Activated CD8-positive, alpha-beta memory T cell treated with anti-CD3 and anti-CD28 coated beads, Interleukin-2, amount 10 ng/mL, durations not matched to agents 7 days and 5 days (primary cell): Measurements from ENCODE around the gene WDR11. TPM values are rescaled to one million over a fixed set of nuclear protein-coding genes. Genes with fewer than 3 reads are reported as not detected.
A peak's percentile ranks its signal among the peaks of the same experiment; 100 is the strongest.

ENCODE experiments used
- ATAC-seq: fragments of 150-1000 bp; cut with Tn5 transposase; one replicate; pipeline ENCODE4 v1.10.0; 2021; ENCODE audit warnings: moderate library complexity
- CTCF ChIA-PET: fragments of 350-600 bp; sonication (Branson Sonifier 250); formaldehyde crosslinking; loops from one replicate; lab custom pipeline; 2021; ENCODE audit warnings: antibody characterized with exemption; lab: Charles Lee
- DNase-seq: peaks from one replicate; pipeline ENCODE4 v3.0.0-alpha.2; 2020
- H3K27ac Mint-ChIP-seq: one replicate; pipeline ENCODE4 v1.8.0; 2021; ENCODE audit warnings: mild to moderate bottlenecking, mixed read lengths
- H3K27me3 Mint-ChIP-seq: one replicate; pipeline ENCODE4 v1.8.0; 2021; ENCODE audit warnings: mixed read lengths
- H3K36me3 Mint-ChIP-seq: one replicate; pipeline ENCODE4 v1.8.0; 2021; ENCODE audit warnings: mild to moderate bottlenecking, mixed read lengths
- H3K4me1 Mint-ChIP-seq: one replicate; pipeline ENCODE4 v1.8.0; 2021; ENCODE audit warnings: mixed read lengths
- H3K4me3 Mint-ChIP-seq: one replicate; pipeline ENCODE4 v1.8.0; 2021; ENCODE audit warnings: mild to moderate bottlenecking, moderate library complexity, mixed read lengths
- H3K9me3 Mint-ChIP-seq: one replicate; pipeline ENCODE4 v1.8.0; 2022; ENCODE audit warnings: low read depth, mixed read lengths
- total RNA-seq, 2 experiments: library from RNA; stranded (reverse); gene quantifications; one replicate each; pipeline ENCODE4 v1.2.3, GENCODE V29; 2021

WDR11 gene
- total RNA-seq, 2 experiments from 2014 or later, result 35.8 to 44.1 TPM

- no peak for ATAC-seq
- Mint-ChIP-seq H3K27ac (no peak overlapping the region), H3K27me3 (no peaks in the 10 kb centered on the region), H3K36me3 (no peaks in the 10 kb centered on the region), H3K4me1 (peaks cover 9% of the 10 kb centered on the region), H3K9me3 (no peaks in the 10 kb centered on the region), H3K4me3 (no peak overlapping the region)
- CTCF ChIA-PET, result no interaction called here
- no peak for DNase-seq
Measured at GRCh38 chr10:120941501-120941900, 90.3 kb downstream of the WDR11 start.

DNA sequence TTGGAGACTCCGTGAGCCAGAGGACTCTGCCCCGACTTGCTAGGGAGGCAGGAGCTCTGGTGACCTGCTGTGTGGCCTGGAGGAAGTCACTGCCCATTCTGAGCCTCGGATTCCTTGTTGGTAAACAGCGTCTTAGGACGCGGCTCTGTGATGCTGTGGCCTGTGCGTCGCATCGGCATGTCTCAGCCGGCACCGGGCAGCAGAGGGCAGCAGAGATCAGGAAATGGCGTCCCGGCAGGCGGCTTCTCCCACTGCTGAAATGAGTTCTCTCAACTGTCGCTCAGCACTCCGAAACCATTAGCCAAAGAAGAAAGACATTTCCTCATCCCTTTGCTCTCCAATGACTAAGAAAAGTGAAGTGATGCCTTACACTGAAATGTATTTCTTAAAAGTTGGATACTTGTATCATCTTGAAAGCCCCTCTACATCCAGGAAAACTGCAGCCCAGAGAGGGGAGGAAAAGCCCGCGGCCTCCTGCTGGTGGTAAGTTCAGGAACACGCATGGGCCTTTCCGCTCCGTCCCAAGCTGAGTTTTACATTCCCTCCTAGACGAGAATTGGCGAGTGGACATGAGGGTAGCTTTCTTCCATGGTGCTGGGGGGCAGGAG lies 91.7 kb downstream of the WDR11 start:
- no peaks in the 10 kb centered on the region for H3K27me3 Mint-ChIP-seq
- DNase-seq (peak; percentile 82), ATAC-seq (peak; percentile 95)
- H3K9me3 Mint-ChIP-seq, result no peaks in the 10 kb centered on the region
- H3K36me3 Mint-ChIP-seq, result no peaks in the 10 kb centered on the region
- CTCF ChIA-PET, result interaction anchor here (0.6 kb wide), 1 partner anchor 1225 kb away, joined by 3 read pairs; no protein-coding TSS in a partner anchor
- no peak overlapping the region for H3K27ac Mint-ChIP-seq
- H3K4me1 Mint-ChIP-seq, result peaks cover 9% of the 10 kb centered on the region
- H3K4me3 Mint-ChIP-seq, result no peak overlapping the region

- DNase-seq (no peak), ATAC-seq (no peak)
- Mint-ChIP-seq H3K27ac (no peak overlapping the region), H3K27me3 (peaks cover 2% of the 10 kb centered on the region), H3K9me3 (no peaks in the 10 kb centered on the region), H3K4me1 (peaks cover 9% of the 10 kb centered on the region), H3K4me3 (no peak overlapping the region), H3K36me3 (no peaks in the 10 kb centered on the region)
- CTCF ChIA-PET, result no interaction called here
Measured at GRCh38 chr10:120943542-120943941, 92.4 kb downstream of the WDR11 start.

DNA sequence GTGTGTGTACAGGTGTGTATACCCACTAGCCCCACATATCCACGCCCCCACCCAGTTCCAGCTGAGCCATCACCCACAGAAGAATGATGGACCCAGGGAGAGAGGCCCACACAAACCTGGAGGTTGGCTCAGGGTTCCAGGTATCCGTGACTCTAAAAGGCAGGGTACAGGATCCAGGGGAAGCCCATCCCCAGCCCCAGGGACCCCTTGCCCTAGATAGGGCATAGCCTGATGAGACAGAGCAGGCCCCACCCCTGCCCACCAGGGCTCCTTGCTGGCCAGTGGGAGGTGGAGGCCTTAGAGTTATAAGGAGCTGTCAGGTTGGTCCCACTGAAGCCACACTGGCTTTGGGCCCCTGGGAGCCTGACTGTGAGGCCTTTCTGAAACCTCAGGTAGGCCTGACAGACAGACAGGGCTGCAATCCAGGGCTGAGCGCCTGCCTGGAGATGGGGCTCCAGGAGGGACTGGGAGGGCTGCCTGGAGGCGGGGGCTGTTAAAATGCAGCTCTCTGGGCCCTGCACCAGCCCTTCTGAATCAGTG lies 93.5 kb downstream of the WDR11 start:
- Mint-ChIP-seq H3K9me3 (no peaks in the 10 kb centered on the region), H3K4me3 (no peak overlapping the region), H3K27ac (no peak overlapping the region), H3K27me3 (peaks cover 9% of the 10 kb centered on the region), H3K36me3 (no peaks in the 10 kb centered on the region), H3K4me1 (peaks cover 10% of the 10 kb centered on the region)
- CTCF ChIA-PET, result interaction anchor here (1.2 kb wide), 1 partner anchor 64 kb away, joined by 3 read pairs; no protein-coding TSS in a partner anchor
- DNase-seq, result no peak
- ATAC-seq, result no peak

DNA sequence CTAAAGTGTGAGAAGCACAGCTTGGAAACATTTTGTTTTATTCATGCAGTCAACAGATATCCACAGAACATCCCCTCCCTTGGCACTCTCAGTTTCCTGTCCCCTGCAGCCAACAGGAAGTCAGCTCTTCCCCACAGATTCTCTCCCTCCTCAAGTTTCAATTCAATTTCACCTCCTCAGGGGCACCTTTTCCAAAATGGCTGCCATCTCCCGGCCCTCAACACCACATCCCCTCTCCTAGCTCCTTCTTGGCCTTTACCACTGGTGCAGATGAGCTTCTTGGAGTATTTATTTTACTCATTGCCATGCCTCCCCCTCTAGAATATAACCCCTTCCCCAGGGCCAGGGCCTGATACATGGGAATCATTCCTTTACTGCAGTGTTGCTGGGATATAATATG lies 94.0 kb downstream of the WDR11 start:
- no peaks in the 10 kb centered on the region for H3K9me3 Mint-ChIP-seq
- H3K36me3 Mint-ChIP-seq, result no peaks in the 10 kb centered on the region
- DNase-seq, result no peak
- peaks cover 10% of the 10 kb centered on the region for H3K4me1 Mint-ChIP-seq
- no peak overlapping the region for H3K27ac Mint-ChIP-seq
- H3K4me3 Mint-ChIP-seq, result no peak overlapping the region
- CTCF ChIA-PET, result interaction anchor here (1.2 kb wide), 1 partner anchor 64 kb away, joined by 3 read pairs; no protein-coding TSS in a partner anchor
- H3K27me3 Mint-ChIP-seq, result peaks cover 14% of the 10 kb centered on the region
- no peak for ATAC-seq

DNA sequence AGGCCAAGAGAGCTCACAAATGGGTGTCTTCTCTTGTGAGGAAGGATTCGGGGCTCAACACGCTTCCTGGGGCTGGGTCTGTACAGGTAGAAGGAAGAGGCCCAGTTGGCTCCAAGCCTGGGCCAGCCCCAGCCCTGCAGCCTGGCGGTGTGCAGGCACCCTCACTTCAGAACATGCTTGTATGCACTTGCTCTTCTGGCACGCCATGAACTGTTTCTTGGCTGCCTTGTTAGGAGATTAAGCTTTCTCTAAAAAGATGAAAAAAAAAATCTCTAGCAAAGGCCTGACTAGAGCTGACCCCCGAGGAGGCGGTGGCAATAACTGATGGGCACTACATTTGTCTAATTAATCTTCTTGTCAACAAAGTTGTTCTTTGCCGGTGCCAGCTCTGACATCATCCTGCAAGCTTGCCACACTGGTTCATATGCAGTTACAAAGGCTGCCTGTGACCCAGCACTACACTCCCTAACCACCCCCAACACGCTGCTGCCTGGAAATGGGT lies 94.7 kb downstream of the WDR11 start:
- peaks cover 10% of the 10 kb centered on the region for H3K4me1 Mint-ChIP-seq
- H3K9me3 Mint-ChIP-seq, result no peaks in the 10 kb centered on the region
- peaks cover 21% of the 10 kb centered on the region for H3K27me3 Mint-ChIP-seq
- CTCF ChIA-PET, result no interaction called here
- no peak overlapping the region for H3K4me3 Mint-ChIP-seq
- ATAC-seq (no peak), DNase-seq (no peak)
- no peak overlapping the region for H3K27ac Mint-ChIP-seq
- no peaks in the 10 kb centered on the region for H3K36me3 Mint-ChIP-seq

DNA sequence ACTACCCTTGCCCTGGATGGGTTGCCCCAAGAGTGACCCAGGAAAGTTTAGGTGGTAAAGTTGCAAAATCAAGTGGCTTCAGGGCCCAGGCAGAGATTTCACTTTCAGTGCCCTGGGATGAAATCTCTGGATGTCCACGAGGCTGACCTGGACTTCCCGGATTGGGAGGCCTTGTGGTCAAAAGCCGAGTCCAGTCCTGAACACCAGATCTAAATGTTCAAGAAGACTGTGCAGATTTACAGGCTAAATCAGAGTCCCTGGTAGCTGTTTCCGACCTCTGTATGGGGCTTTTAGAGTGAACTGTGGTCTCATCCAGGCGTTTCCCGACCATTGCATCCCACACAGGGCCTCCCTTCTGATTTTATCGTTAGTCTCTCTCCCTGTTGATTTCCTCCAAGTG lies 95.3 kb downstream of the WDR11 start:
- Mint-ChIP-seq H3K27me3 (peaks cover 27% of the 10 kb centered on the region), H3K4me1 (peaks cover 10% of the 10 kb centered on the region), H3K9me3 (no peaks in the 10 kb centered on the region), H3K4me3 (no peak overlapping the region), H3K36me3 (no peaks in the 10 kb centered on the region), H3K27ac (no peak overlapping the region)
- CTCF ChIA-PET, result no interaction called here
- ATAC-seq (no peak), DNase-seq (no peak)

DNA sequence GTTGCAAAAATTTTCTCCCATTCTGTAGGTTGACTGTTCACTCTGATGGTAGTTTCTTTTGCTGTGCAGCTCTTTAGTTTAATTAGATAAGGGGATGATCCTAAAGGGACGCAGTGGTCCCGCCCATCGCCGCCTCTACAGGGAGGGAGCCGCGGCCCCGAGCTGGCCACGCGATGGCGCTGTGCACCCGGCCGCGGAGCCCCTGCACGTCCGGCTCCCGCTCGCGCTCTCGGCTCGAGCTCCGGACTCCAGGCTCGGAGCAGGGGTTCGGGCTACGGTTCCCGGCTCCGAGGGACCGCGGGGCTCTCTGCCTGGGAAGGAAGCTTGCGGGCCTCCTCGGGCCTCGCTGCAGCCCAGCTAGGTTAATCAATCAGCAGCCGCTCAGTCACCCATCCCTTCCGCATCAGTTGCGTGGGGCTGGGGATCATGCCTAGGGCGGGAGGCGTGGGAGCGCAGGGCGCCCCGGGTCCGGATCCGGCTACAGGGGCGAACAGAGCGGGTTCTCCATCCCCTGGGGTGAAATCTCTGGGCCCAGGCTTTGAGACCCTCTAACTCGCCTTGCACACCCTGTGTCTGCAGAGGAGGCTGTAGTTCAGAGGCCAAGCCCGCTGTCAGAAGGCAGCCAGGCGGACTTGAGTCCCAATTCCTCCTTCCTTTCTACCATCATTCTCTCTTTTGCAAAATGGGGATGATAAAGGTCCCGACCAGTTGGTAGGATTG lies 97.9 kb downstream of the WDR11 start:
- H3K36me3 Mint-ChIP-seq, result no peaks in the 10 kb centered on the region
- H3K4me1 Mint-ChIP-seq, result peaks cover 5% of the 10 kb centered on the region
- no peak overlapping the region for H3K4me3 Mint-ChIP-seq
- H3K27me3 Mint-ChIP-seq, result peaks cover 35% of the 10 kb centered on the region
- H3K9me3 Mint-ChIP-seq, result no peaks in the 10 kb centered on the region
- peak; percentile 96 for ATAC-seq
- H3K27ac Mint-ChIP-seq, result no peak overlapping the region
- CTCF ChIA-PET, result interaction anchor here (0.8 to 1.4 kb wide), 17 partner anchors 9 to 956 kb away, joined by 3 to 9 read pairs (median 3); partner anchors contain the start of gene FGFR2
- peak; percentile 67 for DNase-seq

DNA sequence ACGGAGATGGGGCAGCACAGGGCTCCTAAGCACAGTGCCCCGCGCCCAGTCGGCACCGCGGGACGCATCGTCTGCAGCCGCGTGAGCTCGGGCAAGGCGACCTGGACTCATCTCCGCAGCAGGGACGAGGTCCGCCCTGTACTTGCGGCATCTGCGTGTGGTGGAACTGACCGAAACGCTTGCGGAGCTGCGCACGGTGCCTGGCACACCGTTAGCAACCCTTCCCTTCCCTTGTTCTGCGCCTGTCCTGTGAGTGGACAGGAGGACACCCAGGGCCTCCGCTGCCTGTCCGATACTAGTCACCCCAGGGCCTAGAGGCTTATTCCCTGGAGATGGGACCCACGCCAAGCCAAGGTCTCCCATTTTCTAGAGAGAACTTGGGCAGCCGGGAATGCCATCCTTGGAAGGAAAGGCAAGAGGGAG lies 98.5 kb downstream of the WDR11 start:
- Mint-ChIP-seq H3K4me1 (peaks cover 5% of the 10 kb centered on the region), H3K27ac (no peak overlapping the region), H3K4me3 (no peak overlapping the region), H3K27me3 (peaks cover 35% of the 10 kb centered on the region), H3K36me3 (no peaks in the 10 kb centered on the region), H3K9me3 (no peaks in the 10 kb centered on the region)
- DNase-seq, result no peak
- no peak for ATAC-seq
- CTCF ChIA-PET, result interaction anchor here (1.1 to 1.4 kb wide), 11 partner anchors 8 to 938 kb away, joined by 3 to 9 read pairs (median 4); no protein-coding TSS in a partner anchor

DNA sequence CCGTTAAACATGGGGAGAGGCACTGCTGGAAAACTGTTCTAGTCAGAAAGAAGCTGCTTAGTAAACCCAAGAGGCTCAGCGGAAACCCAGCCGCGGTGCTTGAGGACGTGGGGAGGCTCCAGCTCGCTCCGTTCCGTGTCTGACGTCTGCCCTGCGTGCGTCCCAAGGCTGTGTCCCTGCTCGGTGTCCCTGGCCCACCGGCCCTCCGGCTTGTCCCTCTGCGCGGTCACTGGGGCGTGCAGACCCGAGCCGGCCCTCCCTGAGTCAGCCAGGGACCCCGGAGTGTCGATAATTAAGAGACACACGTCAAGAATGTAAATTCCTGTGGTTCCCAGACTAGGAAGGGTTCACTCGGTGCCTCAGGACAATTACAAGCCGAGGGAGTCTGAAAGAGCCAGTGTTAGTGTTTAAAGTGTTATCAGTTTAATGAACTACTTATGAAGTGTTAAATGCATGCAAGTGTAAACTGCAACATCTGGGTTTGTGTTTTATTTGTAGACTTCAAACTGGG lies 98.9 kb downstream of the WDR11 start:
- Mint-ChIP-seq H3K9me3 (no peaks in the 10 kb centered on the region), H3K27me3 (peaks cover 35% of the 10 kb centered on the region), H3K4me3 (no peak overlapping the region), H3K27ac (no peak overlapping the region), H3K4me1 (peaks cover 4% of the 10 kb centered on the region), H3K36me3 (no peaks in the 10 kb centered on the region)
- CTCF ChIA-PET, result interaction anchor here (1.4 kb wide), 1 partner anchor 786 kb away, joined by 3 read pairs; no protein-coding TSS in a partner anchor
- ATAC-seq (no peak), DNase-seq (no peak)

GRCh38 chr10:120951288-120951687 lies 100.1 kb downstream of the WDR11 start:
- Mint-ChIP-seq H3K4me3 (no peak overlapping the region), H3K27ac (no peak overlapping the region), H3K9me3 (no peaks in the 10 kb centered on the region), H3K36me3 (no peaks in the 10 kb centered on the region), H3K4me1 (peaks cover 1% of the 10 kb centered on the region), H3K27me3 (peaks cover 35% of the 10 kb centered on the region)
- ATAC-seq (no peak), DNase-seq (no peak)
- CTCF ChIA-PET, result no interaction called here

- H3K36me3 Mint-ChIP-seq, result no peaks in the 10 kb centered on the region
- ATAC-seq (no peak), DNase-seq (no peak)
- peaks cover 30% of the 10 kb centered on the region for H3K27me3 Mint-ChIP-seq
- CTCF ChIA-PET, result no interaction called here
- H3K4me1 Mint-ChIP-seq, result no peaks in the 10 kb centered on the region
- H3K27ac Mint-ChIP-seq, result no peak overlapping the region
- H3K9me3 Mint-ChIP-seq, result no peaks in the 10 kb centered on the region
- no peak overlapping the region for H3K4me3 Mint-ChIP-seq
Measured at GRCh38 chr10:120953897-120954296, 102.7 kb downstream of the WDR11 start.
